ENCODE measurements around the gene GMDS. TPM values are rescaled to one million over a fixed set of nuclear protein-coding genes. Genes with fewer than 3 reads are reported as not detected.
"Not testable (repeated sequence)": the region's sequence is repeated elsewhere in the genome, so short reads cannot be mapped to it uniquely, and the experiment has no call there.

Gene GMDS
- total RNA-seq, 1 donor from 2014 or later, result 44.5 TPM

- no peak for DNase-seq (ENCODE audit: low spot score)
- Mint-ChIP-seq H3K36me3 (ENCODE audit: low read depth) (no peaks in the 10 kb centered on the region), H3K9me3 (no peaks in the 10 kb centered on the region), H3K4me1 (ENCODE audit: low read depth) (no peaks in the 10 kb centered on the region), H3K27ac (no peak overlapping the region), H3K4me3 (no peak overlapping the region), H3K27me3 (ENCODE audit: insufficient read depth) (no peaks in the 10 kb centered on the region)
- intact Hi-C loops (cut with micrococcal nuclease), result no loop called here
Observed at GRCh38 chr6:1679688-1680068, 565.7 kb downstream of the GMDS start.

- Mint-ChIP-seq H3K27ac (no peak overlapping the region), H3K4me1 (ENCODE audit: low read depth) (no peaks in the 10 kb centered on the region), H3K36me3 (ENCODE audit: low read depth) (no peaks in the 10 kb centered on the region), H3K27me3 (ENCODE audit: insufficient read depth) (peaks cover under 1% of the 10 kb centered on the region), H3K9me3 (no peaks in the 10 kb centered on the region), H3K4me3 (no peak overlapping the region)
- no peak for DNase-seq (ENCODE audit: low spot score)
- intact Hi-C loops (cut with micrococcal nuclease), result no loop called here
Observed at GRCh38 chr6:1679031-1679687, 566.2 kb downstream of the GMDS start.

- Mint-ChIP-seq H3K36me3 (ENCODE audit: low read depth) (no peaks in the 10 kb centered on the region), H3K4me1 (ENCODE audit: low read depth) (no peaks in the 10 kb centered on the region), H3K4me3 (no peak overlapping the region), H3K27me3 (ENCODE audit: insufficient read depth) (peaks cover 2% of the 10 kb centered on the region), H3K27ac (no peak overlapping the region), H3K9me3 (no peaks in the 10 kb centered on the region)
- intact Hi-C loops (cut with micrococcal nuclease), result no loop called here
- DNase-seq (ENCODE audit: low spot score), result no peak
Observed at GRCh38 chr6:1678201-1678600, 567.2 kb downstream of the GMDS start.

- Mint-ChIP-seq H3K27me3 (ENCODE audit: insufficient read depth) (peaks cover 2% of the 10 kb centered on the region), H3K36me3 (ENCODE audit: low read depth) (no peaks in the 10 kb centered on the region), H3K4me1 (ENCODE audit: low read depth) (no peaks in the 10 kb centered on the region), H3K9me3 (no peaks in the 10 kb centered on the region), H3K4me3 (no peak overlapping the region), H3K27ac (no peak overlapping the region)
- no peak for DNase-seq (ENCODE audit: low spot score)
- intact Hi-C loops (cut with micrococcal nuclease), result no loop called here
Observed at GRCh38 chr6:1672379-1672778, 573.0 kb downstream of the GMDS start.

- Mint-ChIP-seq H3K27ac (no peak overlapping the region), H3K36me3 (ENCODE audit: low read depth) (no peaks in the 10 kb centered on the region), H3K4me3 (no peak overlapping the region), H3K9me3 (no peaks in the 10 kb centered on the region), H3K4me1 (ENCODE audit: low read depth) (no peaks in the 10 kb centered on the region), H3K27me3 (ENCODE audit: insufficient read depth) (peaks cover 2% of the 10 kb centered on the region)
- no peak for DNase-seq (ENCODE audit: low spot score)
- intact Hi-C loops (cut with micrococcal nuclease), result no loop called here
Observed at GRCh38 chr6:1670711-1671462, 574.5 kb downstream of the GMDS start.

GRCh38 chr6:1669996-1670395 lies 575.4 kb downstream of the GMDS start:
- Mint-ChIP-seq H3K4me3 (no peak overlapping the region), H3K27ac (no peak overlapping the region), H3K9me3 (no peaks in the 10 kb centered on the region), H3K27me3 (ENCODE audit: insufficient read depth) (peaks cover 2% of the 10 kb centered on the region), H3K4me1 (ENCODE audit: low read depth) (no peaks in the 10 kb centered on the region), H3K36me3 (ENCODE audit: low read depth) (no peaks in the 10 kb centered on the region)
- intact Hi-C loops (cut with micrococcal nuclease), result no loop called here
- DNase-seq (ENCODE audit: low spot score), result no peak

GRCh38 chr6:1668456-1668855 lies 576.9 kb downstream of the GMDS start:
- H3K9me3 Mint-ChIP-seq; H3K4me3 Mint-ChIP-seq; DNase-seq (ENCODE audit: low spot score); H3K27me3 Mint-ChIP-seq (ENCODE audit: insufficient read depth); H3K4me1 Mint-ChIP-seq (ENCODE audit: low read depth); H3K27ac Mint-ChIP-seq; H3K36me3 Mint-ChIP-seq (ENCODE audit: low read depth); intact Hi-C loops (cut with micrococcal nuclease): not testable (repeated sequence)

- Mint-ChIP-seq H3K4me3 (no peak overlapping the region), H3K9me3 (no peaks in the 10 kb centered on the region), H3K27me3 (ENCODE audit: insufficient read depth) (no peaks in the 10 kb centered on the region), H3K36me3 (ENCODE audit: low read depth) (no peaks in the 10 kb centered on the region), H3K27ac (no peak overlapping the region), H3K4me1 (ENCODE audit: low read depth) (no peaks in the 10 kb centered on the region)
- no peak for DNase-seq (ENCODE audit: low spot score)
- intact Hi-C loops (cut with micrococcal nuclease), result no loop called here
Observed at GRCh38 chr6:1667805-1668175, 577.6 kb downstream of the GMDS start.

GRCh38 chr6:1667012-1667804 lies 578.2 kb downstream of the GMDS start:
- Mint-ChIP-seq H3K27ac (no peak overlapping the region), H3K9me3 (no peaks in the 10 kb centered on the region), H3K4me1 (ENCODE audit: low read depth) (no peaks in the 10 kb centered on the region), H3K4me3 (no peak overlapping the region), H3K27me3 (ENCODE audit: insufficient read depth) (no peaks in the 10 kb centered on the region), H3K36me3 (ENCODE audit: low read depth) (no peaks in the 10 kb centered on the region)
- intact Hi-C loops (cut with micrococcal nuclease), result no loop called here
- no peak for DNase-seq (ENCODE audit: low spot score)

- Mint-ChIP-seq H3K9me3 (no peaks in the 10 kb centered on the region), H3K36me3 (ENCODE audit: low read depth) (no peaks in the 10 kb centered on the region), H3K4me1 (ENCODE audit: low read depth) (no peaks in the 10 kb centered on the region), H3K27ac (no peak overlapping the region), H3K4me3 (no peak overlapping the region), H3K27me3 (ENCODE audit: insufficient read depth) (no peaks in the 10 kb centered on the region)
- intact Hi-C loops (cut with micrococcal nuclease), result no loop called here
- DNase-seq (ENCODE audit: low spot score), result no peak
Observed at GRCh38 chr6:1665214-1665613, 580.2 kb downstream of the GMDS start.

GRCh38 chr6:1664329-1664728 lies 581.1 kb downstream of the GMDS start:
- H3K27me3 Mint-ChIP-seq (ENCODE audit: insufficient read depth), result no peaks in the 10 kb centered on the region
- DNase-seq (ENCODE audit: low spot score), result no peak
- no peak overlapping the region for H3K4me3 Mint-ChIP-seq
- H3K9me3 Mint-ChIP-seq, result no peaks in the 10 kb centered on the region
- H3K27ac Mint-ChIP-seq, result no peak overlapping the region
- no peaks in the 10 kb centered on the region for H3K4me1 Mint-ChIP-seq (ENCODE audit: low read depth)
- H3K36me3 Mint-ChIP-seq (ENCODE audit: low read depth), result no peaks in the 10 kb centered on the region
- intact Hi-C loops (cut with micrococcal nuclease), result no loop called here

- Mint-ChIP-seq H3K4me1 (ENCODE audit: low read depth) (no peaks in the 10 kb centered on the region), H3K27me3 (ENCODE audit: insufficient read depth) (no peaks in the 10 kb centered on the region), H3K4me3 (no peak overlapping the region), H3K36me3 (ENCODE audit: low read depth) (no peaks in the 10 kb centered on the region), H3K27ac (no peak overlapping the region), H3K9me3 (no peaks in the 10 kb centered on the region)
- intact Hi-C loops (cut with micrococcal nuclease), result no loop called here
- DNase-seq (ENCODE audit: low spot score), result no peak
Observed at GRCh38 chr6:1663511-1663910, 581.9 kb downstream of the GMDS start.

GRCh38 chr6:1662534-1662933 lies 582.9 kb downstream of the GMDS start:
- no peaks in the 10 kb centered on the region for H3K27me3 Mint-ChIP-seq (ENCODE audit: insufficient read depth)
- no peaks in the 10 kb centered on the region for H3K4me1 Mint-ChIP-seq (ENCODE audit: low read depth)
- H3K36me3 Mint-ChIP-seq (ENCODE audit: low read depth), result no peaks in the 10 kb centered on the region
- DNase-seq (ENCODE audit: low spot score), result no peak
- no peaks in the 10 kb centered on the region for H3K9me3 Mint-ChIP-seq
- intact Hi-C loops (cut with micrococcal nuclease), result no loop called here
- no peak overlapping the region for H3K4me3 Mint-ChIP-seq
- H3K27ac Mint-ChIP-seq, result no peak overlapping the region

All from activated T-helper 1 cell treated with anti-CD3 and anti-CD28 coated beads, Interleukin-12 subunit alpha, Interleukin-12 subunit beta, Interleukin-2, Interleukin-4 antibody, amounts not matched to agents 30 ng/mL and 10 ng/mL and 1 ng/mL, durations not matched to agents 14 hours and 24 hours and 36 hours (primary cell).